Epithelial cell of proximal tubule (primary cell): ENCODE data around the gene TENT5C. TPM values are rescaled to one million over a fixed set of nuclear protein-coding genes. Genes with fewer than 3 reads are reported as not detected.

ENCODE experiments used
- DNase-seq: peaks from one replicate; pipeline ENCODE4 v3.0.0-alpha.2; 2011; ENCODE audit warnings: low read depth
- H3K4me3 ChIP-seq: 2 replicates; pipeline ENCODE4 v1.5.1; 2011; ENCODE audit warnings: low read depth, mild to moderate bottlenecking, low read length
- total RNA-seq: library from RNA; depleted of rRNA; stranded (reverse); fragments of >200 nt; gene quantifications from 2 replicates; pipeline ENCODE4 v1.2.3, GENCODE V29; 2015
- TF ChIP-seq, protein P1 (sequence below): conservative IDR thresholded peaks from 2 replicates; pipeline ENCODE4 v1.5.1; 2012; ENCODE audit warnings: low read depth, mild to moderate bottlenecking, low read length

Gene TENT5C
- total RNA-seq, 1 donor from 2014 or later = not detected

DNA sequence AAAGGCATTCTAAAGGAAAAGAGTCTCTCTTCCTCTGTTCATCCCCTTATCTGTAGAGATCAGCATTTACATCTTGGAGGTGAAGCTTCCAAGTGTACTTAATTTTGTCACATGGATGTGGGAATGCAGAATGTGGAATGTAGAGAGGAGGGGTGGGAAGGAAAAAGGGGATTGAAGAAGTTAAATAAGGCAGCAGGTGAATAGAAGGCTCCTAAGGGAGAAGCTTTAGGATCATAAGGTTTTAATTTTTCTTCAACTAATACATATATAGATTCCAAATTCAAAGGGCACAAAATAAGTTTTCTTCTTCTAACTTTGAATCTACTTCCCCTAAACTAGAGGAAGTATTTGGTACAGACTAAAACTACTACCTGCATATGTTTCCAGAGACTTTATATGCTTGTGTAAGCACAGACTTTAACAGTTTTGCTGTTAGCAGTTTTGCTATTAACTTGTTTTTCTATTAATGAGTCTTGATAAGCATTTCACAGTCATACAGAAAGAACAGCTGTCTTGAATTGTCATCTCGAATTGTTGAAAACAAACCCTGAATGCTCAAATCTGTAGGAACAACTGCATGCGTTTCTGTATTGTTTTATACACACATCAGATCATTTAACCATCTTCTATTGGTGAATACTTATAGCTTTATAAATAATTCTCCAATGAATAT, 12.7 kb downstream of the TENT5C start:
- TF ChIP-seq, protein P1, sequence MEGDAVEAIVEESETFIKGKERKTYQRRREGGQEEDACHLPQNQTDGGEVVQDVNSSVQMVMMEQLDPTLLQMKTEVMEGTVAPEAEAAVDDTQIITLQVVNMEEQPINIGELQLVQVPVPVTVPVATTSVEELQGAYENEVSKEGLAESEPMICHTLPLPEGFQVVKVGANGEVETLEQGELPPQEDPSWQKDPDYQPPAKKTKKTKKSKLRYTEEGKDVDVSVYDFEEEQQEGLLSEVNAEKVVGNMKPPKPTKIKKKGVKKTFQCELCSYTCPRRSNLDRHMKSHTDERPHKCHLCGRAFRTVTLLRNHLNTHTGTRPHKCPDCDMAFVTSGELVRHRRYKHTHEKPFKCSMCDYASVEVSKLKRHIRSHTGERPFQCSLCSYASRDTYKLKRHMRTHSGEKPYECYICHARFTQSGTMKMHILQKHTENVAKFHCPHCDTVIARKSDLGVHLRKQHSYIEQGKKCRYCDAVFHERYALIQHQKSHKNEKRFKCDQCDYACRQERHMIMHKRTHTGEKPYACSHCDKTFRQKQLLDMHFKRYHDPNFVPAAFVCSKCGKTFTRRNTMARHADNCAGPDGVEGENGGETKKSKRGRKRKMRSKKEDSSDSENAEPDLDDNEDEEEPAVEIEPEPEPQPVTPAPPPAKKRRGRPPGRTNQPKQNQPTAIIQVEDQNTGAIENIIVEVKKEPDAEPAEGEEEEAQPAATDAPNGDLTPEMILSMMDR = no peak
- DNase-seq = no peak
- H3K4me3 ChIP-seq = no peak overlapping the region

- TF ChIP-seq, protein P1 = no peak
- no peak for DNase-seq
- H3K4me3 ChIP-seq = no peak overlapping the region
Observed at GRCh38 chr1:117620440-117620839, 14.6 kb downstream of the TENT5C start.

- TF ChIP-seq, protein P1 = no peak
- H3K4me3 ChIP-seq = no peak overlapping the region
- DNase-seq = no peak
Observed at GRCh38 chr1:117621316-117621715, 15.5 kb downstream of the TENT5C start.

DNA sequence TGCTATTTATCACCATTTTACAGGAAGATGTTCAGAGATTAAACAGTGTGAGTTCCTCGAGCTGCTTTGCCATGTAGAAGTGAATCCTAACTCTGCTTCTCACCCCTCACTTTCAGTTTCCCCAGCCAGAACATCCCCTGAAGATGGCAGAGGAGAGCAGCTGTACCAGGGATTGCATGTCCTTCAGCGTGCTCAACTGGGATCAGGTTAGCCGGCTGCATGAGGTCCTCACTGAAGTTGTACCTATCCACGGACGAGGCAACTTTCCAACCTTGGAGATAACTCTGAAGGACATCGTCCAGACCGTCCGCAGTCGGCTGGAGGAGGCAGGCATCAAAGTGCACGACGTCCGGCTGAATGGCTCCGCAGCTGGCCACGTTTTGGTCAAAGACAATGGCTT, 16.9 kb downstream of the TENT5C start:
- H3K4me3 ChIP-seq = no peak overlapping the region
- no peak for DNase-seq
- TF ChIP-seq, protein P1 = peak; percentile 22

DNA sequence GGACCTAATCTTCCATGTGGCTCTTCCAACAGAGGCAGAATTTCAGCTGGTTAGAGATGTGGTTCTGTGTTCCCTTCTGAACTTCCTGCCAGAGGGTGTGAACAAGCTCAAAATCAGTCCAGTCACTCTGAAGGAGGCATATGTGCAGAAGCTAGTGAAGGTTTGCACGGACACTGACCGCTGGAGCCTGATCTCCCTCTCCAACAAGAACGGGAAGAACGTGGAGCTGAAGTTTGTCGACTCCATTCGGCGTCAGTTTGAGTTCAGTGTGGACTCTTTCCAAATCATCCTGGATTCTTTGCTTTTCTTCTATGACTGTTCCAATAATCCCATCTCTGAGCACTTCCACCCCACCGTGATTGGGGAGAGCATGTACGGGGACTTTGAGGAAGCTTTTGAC, 17.3 kb downstream of the TENT5C start:
- H3K4me3 ChIP-seq = no peak overlapping the region
- TF ChIP-seq, protein P1 = no peak
- DNase-seq = no peak

DNA sequence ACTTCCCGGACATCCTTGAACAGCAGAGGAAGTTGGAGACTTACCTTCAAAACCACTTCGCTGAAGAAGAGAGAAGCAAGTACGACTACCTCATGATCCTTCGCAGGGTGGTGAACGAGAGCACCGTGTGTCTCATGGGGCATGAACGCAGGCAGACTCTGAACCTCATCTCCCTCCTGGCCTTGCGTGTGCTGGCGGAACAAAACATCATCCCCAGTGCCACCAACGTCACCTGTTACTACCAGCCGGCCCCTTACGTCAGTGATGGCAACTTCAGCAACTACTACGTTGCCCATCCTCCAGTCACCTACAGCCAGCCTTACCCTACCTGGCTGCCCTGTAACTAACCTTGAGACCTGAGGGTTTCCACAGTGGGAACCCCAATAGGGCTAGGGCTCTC, 17.9 kb downstream of the TENT5C start:
- TF ChIP-seq, protein P1 = no peak
- no peak for DNase-seq
- no peak overlapping the region for H3K4me3 ChIP-seq

GRCh38 chr1:117627546-117628130, 21.8 kb downstream of the TENT5C start:
- no peak overlapping the region for H3K4me3 ChIP-seq
- no peak for DNase-seq
- TF ChIP-seq, protein P1 = no peak
